ENCODE measurements around the gene OGT.
"Not testable (repeated sequence)": the region's sequence is repeated elsewhere in the genome, so short reads cannot be mapped to it uniquely, and the experiment has no call there.

Gene OGT

DNA sequence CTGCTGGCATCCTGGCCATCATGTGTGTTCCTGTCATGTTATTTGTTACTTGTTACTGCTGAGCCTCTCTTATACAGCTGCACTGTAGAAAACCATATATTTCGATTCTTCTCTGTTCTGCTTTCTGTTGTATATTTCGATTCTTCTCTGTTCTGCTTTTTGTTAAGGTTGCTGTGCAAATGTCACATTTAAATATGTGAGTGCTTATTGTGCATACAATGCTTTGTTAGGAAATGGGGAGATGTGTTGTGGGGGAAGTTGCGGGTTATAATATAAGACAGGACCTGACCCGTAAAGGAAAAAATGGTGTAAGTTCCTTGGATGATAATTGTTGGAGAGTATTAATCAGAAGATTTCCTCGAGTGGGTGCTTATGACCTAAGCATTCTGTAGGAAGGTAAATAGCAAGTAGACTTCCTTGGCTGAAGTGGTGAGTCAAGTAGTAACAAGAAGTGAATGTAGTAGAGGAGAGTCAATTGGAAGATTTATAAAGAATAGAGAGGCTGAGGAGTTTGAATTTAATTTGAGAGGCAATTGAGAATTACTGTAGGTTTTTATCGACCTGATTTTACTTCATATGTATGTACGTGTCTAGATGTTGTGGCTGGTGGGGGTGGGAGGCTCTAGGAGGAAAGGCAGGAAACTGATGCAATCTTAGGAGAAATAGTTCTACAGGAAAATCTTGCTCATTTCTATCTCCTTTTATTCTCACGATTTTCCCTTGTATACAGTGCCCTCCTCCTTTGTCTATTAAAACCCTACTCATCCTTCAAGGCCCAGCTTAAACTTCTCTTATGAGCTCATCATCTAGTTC, 8.5 kb downstream of the OGT start:
- no peak for DNase-seq

DNA sequence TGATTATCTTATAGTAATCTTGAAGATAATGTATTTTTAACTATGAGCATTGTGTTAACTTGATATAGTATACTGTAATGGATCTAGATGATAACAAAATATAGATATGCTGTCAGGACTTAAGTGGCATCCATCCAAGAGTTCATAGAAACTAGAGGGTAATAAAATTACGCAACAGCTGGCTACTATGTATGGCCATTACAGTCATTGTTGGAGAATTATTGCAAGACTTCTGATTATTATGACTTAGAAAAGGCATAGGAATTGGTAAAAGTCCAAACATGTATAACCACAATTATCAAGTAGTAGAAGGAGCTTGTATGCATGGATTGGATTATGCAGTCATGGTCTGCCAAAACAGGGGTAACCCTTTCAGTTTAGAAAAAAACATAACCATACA, 9.5 kb downstream of the OGT start:
- DNase-seq = no peak

- DNase-seq = no peak
Observed at GRCh38 chrX:71542825-71543224, 9.9 kb downstream of the OGT start.

DNA sequence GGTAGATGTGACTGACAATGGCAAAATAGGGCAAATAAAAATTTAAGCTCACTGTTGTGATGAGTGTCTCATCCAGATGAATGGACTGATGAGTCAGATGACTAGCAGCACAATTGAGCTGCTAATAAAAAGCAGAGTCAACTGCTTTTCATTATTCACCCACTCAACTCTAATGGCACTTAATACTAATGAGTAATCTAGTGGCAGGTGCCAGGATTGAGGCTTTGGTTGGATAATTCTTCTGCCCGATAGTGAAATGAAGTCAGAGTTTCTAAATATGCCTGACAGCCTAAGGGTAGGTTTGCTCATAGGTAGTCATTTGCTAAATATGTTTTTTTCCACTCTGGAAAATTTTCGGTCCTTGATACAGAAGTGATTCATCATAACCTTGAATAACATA, 10.4 kb downstream of the OGT start:
- no peak for DNase-seq

GRCh38 chrX:71545364-71545763, 12.5 kb downstream of the OGT start:
- no peak for DNase-seq

- DNase-seq = no peak
Observed at GRCh38 chrX:71546879-71547278, 14.0 kb downstream of the OGT start.

DNA sequence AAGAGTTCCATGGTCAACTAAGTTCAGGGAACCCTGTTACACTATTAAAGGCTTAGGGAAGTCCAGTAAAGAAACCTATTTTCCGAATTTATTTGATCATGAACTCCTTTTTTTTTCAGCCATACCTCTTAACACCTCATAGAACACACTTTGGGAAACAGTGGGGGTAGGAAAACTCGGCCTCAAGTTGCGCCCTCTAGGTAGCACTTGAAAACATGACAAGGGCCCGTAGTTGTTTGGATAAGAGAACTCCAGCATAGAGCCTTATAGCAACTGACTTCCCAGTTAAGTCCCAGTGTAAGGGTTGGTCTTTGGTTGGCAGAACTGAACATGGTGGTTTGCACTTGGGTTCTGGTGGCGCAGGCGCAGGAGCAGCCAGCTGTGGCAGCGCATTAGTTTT, 14.4 kb downstream of the OGT start:
- no peak for DNase-seq

DNA sequence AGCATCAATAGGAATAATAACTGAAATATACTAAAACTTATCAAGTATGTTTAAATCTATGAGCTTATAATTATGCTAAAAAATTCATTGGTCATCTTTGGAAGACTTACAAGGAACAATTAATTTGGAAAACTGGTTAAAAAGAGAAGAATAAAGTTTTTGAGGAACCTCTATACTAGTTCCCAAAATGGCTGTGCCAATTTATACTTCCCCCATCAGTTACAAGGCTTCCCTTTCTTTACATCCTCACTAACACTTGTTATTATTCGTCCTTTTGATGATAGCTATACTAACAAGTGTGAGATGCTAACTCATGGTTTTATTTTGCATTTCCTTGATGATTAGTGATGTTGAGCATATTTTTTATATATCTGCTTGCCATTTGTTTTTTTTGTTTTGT, 17.1 kb downstream of the OGT start:
- no peak for DNase-seq

GRCh38 chrX:71550578-71550977, 17.7 kb downstream of the OGT start:
- DNase-seq = no peak

DNA sequence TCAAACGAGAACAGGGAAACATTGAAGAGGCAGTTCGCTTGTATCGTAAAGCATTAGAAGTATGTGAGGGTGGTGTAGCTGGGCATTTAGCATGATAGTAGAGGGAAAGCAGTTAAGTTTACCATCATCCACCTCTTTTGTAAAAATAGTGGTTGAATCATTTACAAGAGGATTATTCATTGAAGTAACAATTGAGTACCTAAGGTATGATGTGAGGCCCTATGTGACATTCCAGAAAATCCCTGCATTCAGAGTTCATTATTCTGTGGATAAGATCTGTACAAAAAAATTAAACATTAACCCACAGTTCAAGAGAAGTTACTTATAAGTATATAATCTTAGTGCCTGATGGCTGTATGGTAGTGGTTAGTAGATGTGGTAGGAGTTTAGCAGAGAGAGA, 23.1 kb downstream of the OGT start:
- no peak for DNase-seq

GRCh38 chrX:71558920-71559319, 26.0 kb downstream of the OGT start:
- DNase-seq = no peak

GRCh38 chrX:71559773-71560172, 26.9 kb downstream of the OGT start:
- not testable (repeated sequence) for DNase-seq

GRCh38 chrX:71563921-71564320, 31.0 kb downstream of the OGT start:
- DNase-seq = no peak

DNA sequence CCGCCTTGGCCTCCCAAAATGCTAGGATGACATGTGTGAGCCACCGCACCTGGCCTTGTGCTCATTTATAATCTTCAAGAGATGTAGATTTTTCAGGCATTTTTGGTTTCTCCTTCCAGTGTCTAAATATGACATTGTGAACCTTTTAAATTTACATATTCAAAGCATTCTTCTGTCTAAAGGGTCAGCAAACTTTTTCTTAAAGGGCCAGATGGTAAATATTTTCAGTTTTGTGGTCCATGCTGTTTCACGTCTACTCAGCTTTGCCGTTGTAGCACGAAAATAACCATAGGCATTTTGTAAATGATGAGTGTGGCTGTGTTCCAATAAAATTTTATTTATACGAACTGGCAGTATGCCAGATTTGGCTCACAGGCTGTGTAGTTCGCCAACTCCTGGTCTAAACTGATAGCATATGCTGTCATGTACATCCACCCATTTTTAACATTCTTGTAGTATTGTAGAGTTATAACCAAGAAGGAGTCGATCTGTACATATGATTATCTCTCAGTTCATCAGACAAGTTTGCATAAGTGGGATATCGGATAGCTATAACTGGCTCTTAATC, 32.7 kb downstream of the OGT start:
- peak; percentile 40 for DNase-seq

DNA sequence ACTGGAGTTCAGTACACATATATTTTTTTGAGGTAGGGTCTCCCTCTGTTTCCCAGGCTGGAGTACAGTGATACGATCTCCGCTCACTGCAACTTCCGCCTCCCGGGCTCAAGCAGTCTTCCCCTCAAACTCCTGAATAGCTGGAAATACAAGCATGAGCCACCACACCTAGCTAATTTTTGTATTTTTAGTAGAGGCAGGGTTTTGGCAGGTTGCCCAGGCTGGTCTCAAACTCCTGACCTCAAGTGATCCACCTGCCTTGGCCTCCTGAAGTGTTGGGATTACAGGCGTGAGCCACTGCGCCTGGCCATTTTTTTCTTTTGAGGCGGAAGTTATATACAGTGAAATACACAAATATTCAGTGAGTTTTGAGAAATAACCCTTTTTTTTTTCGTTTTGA, 38.5 kb downstream of the OGT start:
- not testable (repeated sequence) for DNase-seq

GRCh38 chrX:71573590-71573989, 40.7 kb downstream of the OGT start:
- no peak for DNase-seq

DNA sequence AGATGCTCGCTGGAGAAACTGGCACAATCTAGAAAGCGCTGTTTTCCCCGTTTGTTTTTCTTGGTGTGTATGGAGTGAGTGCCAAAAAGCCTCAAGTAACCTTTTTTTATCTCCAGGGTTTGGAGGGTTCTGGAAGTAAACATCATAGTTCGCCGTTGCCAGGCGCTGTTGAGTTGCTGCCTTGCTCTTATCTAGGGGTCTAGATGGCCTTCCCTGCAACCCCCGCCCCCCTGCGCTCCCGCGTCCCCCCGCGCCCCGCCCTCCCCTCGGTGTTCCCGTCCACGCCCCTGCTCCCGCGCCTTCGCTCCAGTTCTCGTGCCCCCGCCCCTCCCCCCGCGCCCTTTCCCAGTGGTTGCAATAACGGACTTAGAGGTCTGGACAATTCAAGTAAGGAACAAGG, 44.8 kb downstream of the OGT start:
- DNase-seq = no peak

DNA sequence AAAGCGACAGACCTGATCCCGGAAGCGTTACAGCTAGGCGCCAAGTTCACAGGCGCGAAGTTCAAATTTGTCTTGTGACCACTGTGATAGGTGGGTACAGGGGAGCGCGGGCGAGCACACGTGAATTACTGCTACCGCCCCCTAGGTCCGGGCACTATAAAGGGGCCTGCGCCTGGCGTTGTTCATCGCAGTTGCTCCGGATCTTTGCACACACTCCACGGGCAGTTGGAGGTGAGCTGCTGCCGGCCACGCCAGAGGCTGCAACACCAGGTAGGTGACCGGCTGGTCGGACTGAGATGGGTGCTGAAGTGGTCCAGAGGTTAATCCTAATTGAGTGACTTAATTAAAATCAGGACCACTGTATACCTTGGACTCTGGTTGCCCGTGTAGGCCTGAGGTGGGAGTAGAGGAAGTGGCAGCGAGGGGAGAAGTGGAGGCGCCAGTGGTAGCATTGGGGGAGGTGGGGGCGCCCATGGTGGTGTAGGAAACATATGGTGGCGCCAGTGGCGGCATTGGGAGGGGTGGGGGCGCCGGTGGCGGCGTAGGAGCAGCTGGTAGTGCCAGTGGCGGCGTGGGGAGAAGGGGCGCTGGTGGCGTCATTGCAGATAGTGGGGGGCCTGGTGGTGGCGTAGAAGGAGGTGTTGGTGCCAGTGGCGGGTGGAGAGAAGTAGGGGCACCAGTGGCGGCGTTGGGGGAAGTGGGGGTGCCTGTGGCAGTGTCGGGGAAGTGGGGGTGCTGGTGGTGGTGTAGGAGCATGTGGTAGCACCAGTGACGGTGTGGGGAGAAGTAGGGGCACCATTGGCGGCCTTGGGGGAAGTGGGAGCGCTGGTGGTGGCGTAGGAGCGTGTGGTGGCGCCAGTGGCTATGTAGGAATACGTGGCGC, 45.6 kb downstream of the OGT start, which contains the start of gene GCNA:
Gene GCNA, plus strand, starts transcription at position 185 of the 883 bp plus-strand sequence. CDS start 2,385 bp downstream, outside the sequence.
- no peak for DNase-seq

DNA sequence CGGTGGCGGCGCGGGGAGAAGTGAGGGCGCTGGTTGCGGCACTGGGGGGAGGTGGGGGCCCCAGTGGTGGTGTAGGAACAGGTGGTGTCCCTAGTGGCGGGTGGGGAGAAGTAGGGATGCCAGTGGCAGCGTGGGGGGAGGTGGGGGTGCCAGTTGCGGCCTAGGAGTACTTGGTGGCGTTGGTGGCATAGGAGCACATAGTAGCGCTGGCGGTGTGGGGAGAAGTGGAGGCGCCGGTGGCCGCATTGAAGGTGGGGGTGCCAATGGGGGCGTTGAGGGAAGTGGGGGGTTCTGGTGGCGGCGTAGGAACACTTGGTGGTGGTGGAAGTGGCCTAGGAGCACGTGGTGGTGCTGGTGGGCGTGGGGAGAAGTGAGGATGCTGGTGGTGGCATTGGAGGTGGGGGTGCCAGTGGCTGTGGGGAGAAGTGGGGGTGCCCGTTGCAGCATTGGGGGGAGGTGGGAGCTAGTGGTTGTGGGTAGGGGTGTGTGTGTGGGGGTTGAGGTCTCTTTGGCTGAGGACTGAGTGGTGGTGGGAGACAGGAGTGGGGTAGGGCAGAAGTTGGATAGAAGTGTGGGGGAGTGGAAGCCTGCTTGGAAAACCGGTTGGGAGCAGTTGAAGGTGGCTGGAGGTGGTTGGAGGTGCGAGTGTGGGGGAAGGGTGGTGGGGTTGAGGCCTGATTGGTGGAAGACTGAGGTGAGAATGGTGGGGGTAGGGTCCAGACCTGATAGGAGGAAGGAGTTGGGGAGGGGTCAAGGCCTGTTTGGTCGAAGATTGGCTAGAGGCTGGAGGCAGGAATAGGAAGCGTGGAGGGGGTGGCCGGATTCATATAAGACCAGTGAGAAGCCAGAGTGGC, 46.5 kb downstream of the OGT start:
- no peak for DNase-seq

DNA sequence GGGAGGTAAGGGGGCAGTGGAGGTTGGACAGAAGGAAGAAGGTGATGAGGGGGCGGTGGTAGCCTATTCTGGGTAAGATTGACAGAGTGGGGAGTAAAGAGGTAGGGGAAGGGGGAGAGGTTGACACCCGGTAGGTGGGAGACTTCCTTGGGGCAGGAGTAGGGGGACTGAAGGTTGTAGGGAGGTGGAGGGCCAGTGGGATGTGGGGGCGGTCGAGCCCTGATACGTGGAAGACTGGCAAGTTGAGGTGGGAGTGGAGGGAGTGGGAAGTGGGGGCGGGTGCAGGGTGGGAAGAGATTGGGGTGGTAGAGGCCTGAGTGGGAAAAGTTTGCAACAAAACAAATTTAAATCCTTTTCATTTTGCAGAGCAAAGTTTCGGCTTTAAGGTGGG, 47.1 kb downstream of the OGT start:
- DNase-seq = no peak

DNA sequence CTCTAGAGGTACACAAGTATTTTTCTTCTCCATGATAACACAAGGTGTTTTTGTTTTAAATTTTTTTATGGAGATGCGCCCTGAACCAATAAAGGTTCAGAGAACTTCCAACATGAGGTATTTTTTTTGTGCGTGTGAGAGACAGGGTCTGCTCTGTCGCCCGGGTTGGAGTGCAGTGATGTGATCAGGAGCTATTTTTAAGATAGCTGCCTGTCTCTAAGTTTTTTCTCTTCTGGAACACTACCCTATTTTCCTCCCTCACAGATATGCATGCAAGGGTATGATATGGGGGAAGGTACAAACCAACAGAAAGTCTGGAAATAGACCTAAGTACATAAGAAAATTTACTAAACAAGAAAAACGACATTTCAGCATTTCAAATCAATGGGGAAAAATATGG, 48.3 kb downstream of the OGT start:
- DNase-seq = no peak

DNA sequence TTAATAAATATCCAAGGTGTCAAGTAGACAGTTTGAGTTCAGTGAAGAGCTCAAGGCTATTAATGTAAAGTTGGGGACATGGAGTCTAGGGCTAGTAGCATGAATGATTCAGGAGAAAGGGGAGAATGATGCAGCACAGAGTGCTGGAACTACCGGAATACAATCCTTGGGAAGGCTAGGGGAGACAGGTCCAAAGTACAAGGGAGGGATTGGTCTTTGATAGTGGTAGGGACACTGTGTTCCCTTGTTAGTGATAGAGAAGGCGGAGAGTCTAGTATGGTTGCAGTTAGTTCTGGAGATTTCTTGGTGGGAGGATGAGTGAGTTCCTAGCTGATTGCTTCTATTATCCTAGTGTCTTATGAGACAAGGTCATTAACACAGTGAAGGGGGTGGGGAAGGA, 54.0 kb downstream of the OGT start:
- DNase-seq = no peak

DNA sequence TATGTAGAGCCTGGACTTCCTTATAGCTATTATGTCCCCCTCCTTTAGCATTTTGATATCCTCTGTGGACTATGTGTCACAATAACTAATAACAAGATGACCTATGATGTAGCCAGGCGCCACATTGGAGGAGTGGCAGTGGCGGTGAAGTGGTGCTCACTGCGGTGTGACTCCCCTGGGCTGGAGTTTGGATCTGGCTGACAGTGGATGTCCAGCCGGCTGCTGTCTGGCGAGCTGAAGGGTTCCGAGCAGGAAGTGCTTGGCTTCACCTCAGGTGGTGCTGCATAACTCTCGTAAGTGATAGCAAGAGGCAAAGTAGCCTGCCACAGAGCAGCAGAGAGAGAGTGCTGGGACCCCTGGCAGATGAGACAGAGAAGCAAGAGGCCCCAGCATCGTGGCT, 60.3 kb downstream of the OGT start:
- not testable (repeated sequence) for DNase-seq
